Measurements from ENCODE around the gene C1orf226. TPM values are rescaled to one million over a fixed set of nuclear protein-coding genes. Genes with fewer than 3 reads are reported as not detected.

C1orf226 gene, protein sequence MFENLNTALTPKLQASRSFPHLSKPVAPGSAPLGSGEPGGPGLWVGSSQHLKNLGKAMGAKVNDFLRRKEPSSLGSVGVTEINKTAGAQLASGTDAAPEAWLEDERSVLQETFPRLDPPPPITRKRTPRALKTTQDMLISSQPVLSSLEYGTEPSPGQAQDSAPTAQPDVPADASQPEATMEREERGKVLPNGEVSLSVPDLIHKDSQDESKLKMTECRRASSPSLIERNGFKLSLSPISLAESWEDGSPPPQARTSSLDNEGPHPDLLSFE
- 2.7 TPM for total RNA-seq

GRCh38 chr1:162381383-162381782 lies at the start of gene C1orf226:
Gene C1orf226 (plus strand): TSS chr1:162381728. CDS start chr1:162381902, 174 bp downstream.
- DNase-seq (ENCODE audit: extremely low spot score in 2 of 2) = peak; percentile 58 to 74
- Histone ChIP-seq H3K4me1 (peaks cover 12% of the 10 kb centered on the region), H3K27ac (peak within 1 kb of the TSS; percentile 73), H3K27me3 (no peaks in the 10 kb centered on the region), H3K9me3 (no peaks in the 10 kb centered on the region), H3K4me3 (no peak within 1 kb of the TSS), H3K36me3 (no peaks in the 10 kb centered on the region)
- intact Hi-C loops (cut with DNase I) = loop anchor here (10.0 kb wide), 1 partner anchor 327 kb away; no protein-coding TSS in a partner anchor
- TF ChIP-seq, protein P1, sequence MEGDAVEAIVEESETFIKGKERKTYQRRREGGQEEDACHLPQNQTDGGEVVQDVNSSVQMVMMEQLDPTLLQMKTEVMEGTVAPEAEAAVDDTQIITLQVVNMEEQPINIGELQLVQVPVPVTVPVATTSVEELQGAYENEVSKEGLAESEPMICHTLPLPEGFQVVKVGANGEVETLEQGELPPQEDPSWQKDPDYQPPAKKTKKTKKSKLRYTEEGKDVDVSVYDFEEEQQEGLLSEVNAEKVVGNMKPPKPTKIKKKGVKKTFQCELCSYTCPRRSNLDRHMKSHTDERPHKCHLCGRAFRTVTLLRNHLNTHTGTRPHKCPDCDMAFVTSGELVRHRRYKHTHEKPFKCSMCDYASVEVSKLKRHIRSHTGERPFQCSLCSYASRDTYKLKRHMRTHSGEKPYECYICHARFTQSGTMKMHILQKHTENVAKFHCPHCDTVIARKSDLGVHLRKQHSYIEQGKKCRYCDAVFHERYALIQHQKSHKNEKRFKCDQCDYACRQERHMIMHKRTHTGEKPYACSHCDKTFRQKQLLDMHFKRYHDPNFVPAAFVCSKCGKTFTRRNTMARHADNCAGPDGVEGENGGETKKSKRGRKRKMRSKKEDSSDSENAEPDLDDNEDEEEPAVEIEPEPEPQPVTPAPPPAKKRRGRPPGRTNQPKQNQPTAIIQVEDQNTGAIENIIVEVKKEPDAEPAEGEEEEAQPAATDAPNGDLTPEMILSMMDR (IDR thresholded peaks at IDR 0.05) = no peak
- peak in 1 of 2 donors; percentile 86 for TF ChIP-seq POLR2AphosphoS5 (IDR thresholded peaks at IDR 0.05; ENCODE audit: insufficient read depth in 1 of 2, low read depth in 1 of 2)

DNA sequence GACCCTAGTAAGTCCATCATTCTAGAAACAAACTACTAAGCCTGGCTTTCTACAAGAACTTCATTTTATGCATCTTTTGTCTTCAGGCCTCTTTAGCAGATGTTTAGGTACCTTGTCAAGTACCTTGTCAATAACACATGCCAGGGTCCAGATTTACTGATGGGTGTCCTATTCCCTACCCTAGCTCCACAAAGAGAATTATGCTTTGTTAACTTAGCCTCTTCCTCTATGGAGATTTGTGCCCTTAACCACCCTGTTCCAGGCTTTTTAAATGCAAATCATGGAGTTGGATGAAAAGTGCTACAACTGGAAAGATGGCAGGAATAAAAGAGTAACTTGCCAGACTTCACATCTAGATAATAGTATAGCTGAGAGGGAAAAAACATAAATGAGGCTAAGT lies 47.5 kb upstream of the C1orf226 start:
- no peaks in the 10 kb centered on the region for H3K9me3 ChIP-seq
- H3K27ac ChIP-seq = no peak overlapping the region
- H3K4me3 ChIP-seq = no peak overlapping the region
- no peaks in the 10 kb centered on the region for H3K27me3 ChIP-seq
- DNase-seq (ENCODE audit: extremely low spot score in 2 of 2) = no peak
- no peaks in the 10 kb centered on the region for H3K36me3 ChIP-seq
- intact Hi-C loops (cut with DNase I) = no loop called here
- TF ChIP-seq POLR2AphosphoS5 (IDR thresholded peaks at IDR 0.05; ENCODE audit: insufficient read depth in 1 of 2, low read depth in 1 of 2) (no peak), POLR2A (IDR thresholded peaks at IDR 0.05) (no peak)
- TF ChIP-seq, protein P1 (IDR thresholded peaks at IDR 0.05) = no peak
- H3K4me1 ChIP-seq = no peaks in the 10 kb centered on the region

DNA sequence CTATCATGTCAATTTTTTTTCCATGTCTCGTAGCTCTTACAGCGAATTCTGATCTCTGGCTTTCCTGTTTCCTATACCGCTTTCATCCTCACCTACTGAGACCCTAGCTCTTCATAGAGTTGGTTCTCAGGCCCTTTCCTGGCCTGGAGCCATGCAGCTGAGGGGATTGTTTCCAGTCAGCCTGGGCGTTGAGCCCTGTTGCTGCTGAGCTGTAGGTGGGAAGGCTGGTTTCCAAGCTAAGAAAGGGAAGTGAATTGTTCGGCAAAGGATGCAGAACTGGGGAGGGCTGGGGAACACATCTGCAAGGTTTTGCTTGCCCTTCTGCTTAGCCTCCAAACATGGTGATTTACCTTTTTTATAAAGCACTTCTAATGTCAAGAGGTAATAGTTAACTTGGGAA lies 46.4 kb upstream of the C1orf226 start:
- TF ChIP-seq POLR2AphosphoS5 (IDR thresholded peaks at IDR 0.05; ENCODE audit: insufficient read depth in 1 of 2, low read depth in 1 of 2) (no peak), POLR2A (IDR thresholded peaks at IDR 0.05) (no peak)
- TF ChIP-seq, protein P1 (IDR thresholded peaks at IDR 0.05) = no peak
- no peak for DNase-seq (ENCODE audit: extremely low spot score in 2 of 2)
- no peak overlapping the region for H3K27ac ChIP-seq
- H3K27me3 ChIP-seq = no peaks in the 10 kb centered on the region
- H3K36me3 ChIP-seq = no peaks in the 10 kb centered on the region
- H3K4me3 ChIP-seq = no peak overlapping the region
- intact Hi-C loops (cut with DNase I) = no loop called here
- no peaks in the 10 kb centered on the region for H3K4me1 ChIP-seq
- no peaks in the 10 kb centered on the region for H3K9me3 ChIP-seq

GRCh38 chr1:162336621-162337285 lies 44.8 kb upstream of the C1orf226 start:
- no peak for DNase-seq (ENCODE audit: extremely low spot score in 2 of 2)
- no peak overlapping the region for H3K27ac ChIP-seq
- no peak overlapping the region for H3K4me3 ChIP-seq
- intact Hi-C loops (cut with DNase I) = no loop called here
- no peaks in the 10 kb centered on the region for H3K36me3 ChIP-seq
- TF ChIP-seq POLR2A (IDR thresholded peaks at IDR 0.05) (no peak), POLR2AphosphoS5 (IDR thresholded peaks at IDR 0.05; ENCODE audit: insufficient read depth in 1 of 2, low read depth in 1 of 2) (no peak)
- TF ChIP-seq, protein P1 (IDR thresholded peaks at IDR 0.05) = no peak
- H3K9me3 ChIP-seq = no peaks in the 10 kb centered on the region
- H3K27me3 ChIP-seq = no peaks in the 10 kb centered on the region
- H3K4me1 ChIP-seq = no peaks in the 10 kb centered on the region

DNA sequence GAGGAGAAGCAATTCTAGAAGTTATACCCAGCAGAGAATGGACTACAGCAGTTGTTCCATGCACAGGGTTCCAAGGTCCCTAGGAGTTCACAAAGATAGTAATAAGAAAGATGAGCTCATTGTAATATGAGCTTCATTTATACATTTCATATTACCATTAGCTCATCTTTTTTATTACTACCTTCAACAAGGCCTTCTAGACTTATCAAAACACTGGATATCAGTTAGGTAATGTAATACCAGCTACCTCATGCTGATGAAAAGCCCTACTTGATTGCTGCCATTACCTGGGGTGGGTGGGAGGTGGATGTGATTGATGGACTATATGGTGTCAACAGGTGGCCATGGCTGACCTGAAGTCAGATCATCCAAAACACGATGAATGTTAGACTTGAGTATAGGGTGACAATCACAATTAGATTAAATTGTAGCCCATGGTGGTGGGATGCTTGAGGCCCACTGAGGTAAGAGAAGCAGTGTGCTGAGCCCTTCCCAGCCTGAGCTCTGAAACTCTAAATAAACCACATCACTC lies 39.0 kb upstream of the C1orf226 start:
- Histone ChIP-seq H3K27ac (no peak overlapping the region), H3K9me3 (no peaks in the 10 kb centered on the region), H3K36me3 (no peaks in the 10 kb centered on the region), H3K4me1 (no peaks in the 10 kb centered on the region), H3K27me3 (no peaks in the 10 kb centered on the region), H3K4me3 (no peak overlapping the region)
- intact Hi-C loops (cut with DNase I) = no loop called here
- no peak for DNase-seq (ENCODE audit: extremely low spot score in 2 of 2)
- TF ChIP-seq POLR2AphosphoS5 (IDR thresholded peaks at IDR 0.05; ENCODE audit: insufficient read depth in 1 of 2, low read depth in 1 of 2) (no peak), POLR2A (IDR thresholded peaks at IDR 0.05) (no peak)
- TF ChIP-seq, protein P1 (IDR thresholded peaks at IDR 0.05) = no peak

Data from vagina (tissue), 2 donors.